SK-N-SH (cell line): ENCODE results near the gene BRD4.

Source experiments
- FOSL2 ChIP-seq: IDR thresholded peaks from 2 replicates; pipeline ENCODE4 v1.4.0; 2012; ENCODE audit warnings: low read depth, mild to moderate bottlenecking, moderate library complexity, borderline replicate concordance
- FOXJ3 ChIP-seq: sonication (generic); formaldehyde crosslinking; IDR thresholded peaks from 2 replicates; pipeline ENCODE4 v1.5.1; 2020; ENCODE audit warnings: mild to moderate bottlenecking, missing genetic modification reagents
- FOXM1 ChIP-seq: IDR thresholded peaks from 2 replicates; pipeline ENCODE4 v1.4.0; 2012; ENCODE audit warnings: low read depth, mild to moderate bottlenecking
- NRF1 ChIP-seq: IDR thresholded peaks from 2 replicates; pipeline ENCODE4 v1.6.1; 2012; ENCODE audit warnings: low read depth, mild to moderate bottlenecking, low read length
- RCOR1 ChIP-seq: fragments of 150-350 bp; IDR thresholded peaks from 2 replicates; pipeline ENCODE4 v1.6.1; 2017; ENCODE audit warnings: antibody characterized with exemption, low read length
- SMC3 ChIP-seq: IDR thresholded peaks from 2 replicates; pipeline ENCODE4 v1.6.1; 2012; ENCODE audit warnings: low read depth, low read length, improper control_type of control experiment
- TF ChIP-seq, protein P1 (sequence below): IDR thresholded peaks from 2 replicates; pipeline ENCODE4 v1.4.0; 2012; ENCODE audit warnings: low read depth
- TF ChIP-seq, protein P2 (sequence below): fragments of 200-600 bp; sonication (generic); IDR thresholded peaks from 2 replicates; pipeline ENCODE4 v1.6.1; 2017; ENCODE audit warnings: antibody characterized with exemption, mild to moderate bottlenecking, moderate library complexity
- TF ChIP-seq, protein P3 (sequence below): fragments of 150-350 bp; IDR thresholded peaks from 2 replicates; pipeline ENCODE4 v1.6.1; 2016; ENCODE audit warnings: mild to moderate bottlenecking, low read depth, low read length
- TF ChIP-seq, protein P4 (sequence below): IDR thresholded peaks from 2 replicates; pipeline ENCODE4 v1.6.1; 2012; ENCODE audit warnings: mild to moderate bottlenecking, low read depth, low read length, moderate library complexity

DNA sequence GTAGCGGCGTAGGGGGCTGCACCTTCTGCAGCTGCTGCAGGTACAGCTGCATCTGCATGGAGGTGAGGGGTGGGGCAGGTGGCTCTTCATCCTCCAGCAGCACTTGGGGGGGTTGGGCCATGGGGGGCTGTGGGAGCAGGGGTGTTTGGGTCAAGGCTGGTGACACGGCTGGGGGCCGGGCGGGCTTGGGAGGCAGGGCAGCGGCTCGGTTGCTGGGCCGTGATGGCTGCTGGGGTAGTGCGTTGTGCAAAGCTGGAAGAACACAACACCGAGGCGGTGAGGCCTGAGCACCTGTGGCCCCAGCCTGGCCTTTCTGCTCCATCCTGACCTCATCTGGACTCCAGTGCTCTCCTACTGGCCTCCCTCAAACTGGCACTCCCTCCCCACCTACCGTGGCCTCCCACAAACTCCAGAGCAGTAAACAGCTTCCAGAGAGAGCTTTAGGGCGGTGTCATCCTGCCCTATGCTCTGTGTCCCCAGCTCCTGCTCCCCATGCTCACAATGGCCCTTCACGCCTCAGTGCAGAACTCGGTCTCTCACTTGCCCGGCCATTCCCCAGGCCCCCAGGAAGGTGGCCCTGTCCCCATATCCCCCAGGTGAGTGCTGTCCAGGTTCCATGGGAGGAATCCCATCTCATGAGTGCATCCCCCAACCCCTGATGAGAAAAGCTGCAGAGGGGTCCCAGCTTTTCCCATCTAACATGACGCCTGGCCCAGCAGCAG lies 88.9 kb downstream of the BRD4 start:
- TF ChIP-seq FOXM1 (no peak), FOSL2 (no peak), FOXJ3 (CRISPR knock-in tag) (no peak), RCOR1 (no peak), SMC3 (no peak), NRF1 (no peak)
- TF ChIP-seq, protein P1, sequence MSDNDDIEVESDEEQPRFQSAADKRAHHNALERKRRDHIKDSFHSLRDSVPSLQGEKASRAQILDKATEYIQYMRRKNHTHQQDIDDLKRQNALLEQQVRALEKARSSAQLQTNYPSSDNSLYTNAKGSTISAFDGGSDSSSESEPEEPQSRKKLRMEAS: no peak
- TF ChIP-seq, protein P2, sequence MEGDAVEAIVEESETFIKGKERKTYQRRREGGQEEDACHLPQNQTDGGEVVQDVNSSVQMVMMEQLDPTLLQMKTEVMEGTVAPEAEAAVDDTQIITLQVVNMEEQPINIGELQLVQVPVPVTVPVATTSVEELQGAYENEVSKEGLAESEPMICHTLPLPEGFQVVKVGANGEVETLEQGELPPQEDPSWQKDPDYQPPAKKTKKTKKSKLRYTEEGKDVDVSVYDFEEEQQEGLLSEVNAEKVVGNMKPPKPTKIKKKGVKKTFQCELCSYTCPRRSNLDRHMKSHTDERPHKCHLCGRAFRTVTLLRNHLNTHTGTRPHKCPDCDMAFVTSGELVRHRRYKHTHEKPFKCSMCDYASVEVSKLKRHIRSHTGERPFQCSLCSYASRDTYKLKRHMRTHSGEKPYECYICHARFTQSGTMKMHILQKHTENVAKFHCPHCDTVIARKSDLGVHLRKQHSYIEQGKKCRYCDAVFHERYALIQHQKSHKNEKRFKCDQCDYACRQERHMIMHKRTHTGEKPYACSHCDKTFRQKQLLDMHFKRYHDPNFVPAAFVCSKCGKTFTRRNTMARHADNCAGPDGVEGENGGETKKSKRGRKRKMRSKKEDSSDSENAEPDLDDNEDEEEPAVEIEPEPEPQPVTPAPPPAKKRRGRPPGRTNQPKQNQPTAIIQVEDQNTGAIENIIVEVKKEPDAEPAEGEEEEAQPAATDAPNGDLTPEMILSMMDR: no peak
- TF ChIP-seq, protein P3, sequence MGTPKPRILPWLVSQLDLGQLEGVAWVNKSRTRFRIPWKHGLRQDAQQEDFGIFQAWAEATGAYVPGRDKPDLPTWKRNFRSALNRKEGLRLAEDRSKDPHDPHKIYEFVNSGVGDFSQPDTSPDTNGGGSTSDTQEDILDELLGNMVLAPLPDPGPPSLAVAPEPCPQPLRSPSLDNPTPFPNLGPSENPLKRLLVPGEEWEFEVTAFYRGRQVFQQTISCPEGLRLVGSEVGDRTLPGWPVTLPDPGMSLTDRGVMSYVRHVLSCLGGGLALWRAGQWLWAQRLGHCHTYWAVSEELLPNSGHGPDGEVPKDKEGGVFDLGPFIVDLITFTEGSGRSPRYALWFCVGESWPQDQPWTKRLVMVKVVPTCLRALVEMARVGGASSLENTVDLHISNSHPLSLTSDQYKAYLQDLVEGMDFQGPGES: no peak
- TF ChIP-seq, protein P4, sequence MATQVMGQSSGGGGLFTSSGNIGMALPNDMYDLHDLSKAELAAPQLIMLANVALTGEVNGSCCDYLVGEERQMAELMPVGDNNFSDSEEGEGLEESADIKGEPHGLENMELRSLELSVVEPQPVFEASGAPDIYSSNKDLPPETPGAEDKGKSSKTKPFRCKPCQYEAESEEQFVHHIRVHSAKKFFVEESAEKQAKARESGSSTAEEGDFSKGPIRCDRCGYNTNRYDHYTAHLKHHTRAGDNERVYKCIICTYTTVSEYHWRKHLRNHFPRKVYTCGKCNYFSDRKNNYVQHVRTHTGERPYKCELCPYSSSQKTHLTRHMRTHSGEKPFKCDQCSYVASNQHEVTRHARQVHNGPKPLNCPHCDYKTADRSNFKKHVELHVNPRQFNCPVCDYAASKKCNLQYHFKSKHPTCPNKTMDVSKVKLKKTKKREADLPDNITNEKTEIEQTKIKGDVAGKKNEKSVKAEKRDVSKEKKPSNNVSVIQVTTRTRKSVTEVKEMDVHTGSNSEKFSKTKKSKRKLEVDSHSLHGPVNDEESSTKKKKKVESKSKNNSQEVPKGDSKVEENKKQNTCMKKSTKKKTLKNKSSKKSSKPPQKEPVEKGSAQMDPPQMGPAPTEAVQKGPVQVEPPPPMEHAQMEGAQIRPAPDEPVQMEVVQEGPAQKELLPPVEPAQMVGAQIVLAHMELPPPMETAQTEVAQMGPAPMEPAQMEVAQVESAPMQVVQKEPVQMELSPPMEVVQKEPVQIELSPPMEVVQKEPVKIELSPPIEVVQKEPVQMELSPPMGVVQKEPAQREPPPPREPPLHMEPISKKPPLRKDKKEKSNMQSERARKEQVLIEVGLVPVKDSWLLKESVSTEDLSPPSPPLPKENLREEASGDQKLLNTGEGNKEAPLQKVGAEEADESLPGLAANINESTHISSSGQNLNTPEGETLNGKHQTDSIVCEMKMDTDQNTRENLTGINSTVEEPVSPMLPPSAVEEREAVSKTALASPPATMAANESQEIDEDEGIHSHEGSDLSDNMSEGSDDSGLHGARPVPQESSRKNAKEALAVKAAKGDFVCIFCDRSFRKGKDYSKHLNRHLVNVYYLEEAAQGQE: no peak
